Kidney epithelial cell (primary cell): ENCODE data around the gene GGA1. TPM values are rescaled to one million over a fixed set of nuclear protein-coding genes. Genes with fewer than 3 reads are reported as not detected.

ENCODE experiments used
- DNase-seq: peaks from one replicate; pipeline ENCODE4 v3.0.0-alpha.2; 2010; ENCODE audit warnings: low read depth
- H3K27me3 ChIP-seq: 2 replicates; pipeline ENCODE4 v1.6.0; 2011; ENCODE audit warnings: low read length; ENCODE audit not compliant: control insufficient read depth, insufficient read depth
- H3K36me3 ChIP-seq: 2 replicates; pipeline ENCODE4 v1.5.1; 2011; ENCODE audit warnings: low read length; ENCODE audit not compliant: control insufficient read depth, insufficient read depth
- H3K4me3 ChIP-seq: 2 replicates; pipeline ENCODE4 v1.5.1; 2011; ENCODE audit warnings: low read depth, mild to moderate bottlenecking, control low read depth, low read length
- total RNA-seq: library from RNA; depleted of rRNA; stranded (reverse); fragments of >200 nt; gene quantifications from 2 replicates; pipeline ENCODE4 v1.2.3, GENCODE V29; 2015
- TF ChIP-seq, protein P1 (sequence below): IDR thresholded peaks from 2 replicates; pipeline ENCODE4 v1.5.1; 2011; ENCODE audit warnings: mild to moderate bottlenecking, moderate library complexity, low read length, control low read depth, inconsistent platforms; ENCODE audit not compliant: insufficient read depth, poor library complexity, severe bottlenecking

GGA1 gene
- total RNA-seq, 1 donor from 2014 or later: 65.9 TPM

DNA sequence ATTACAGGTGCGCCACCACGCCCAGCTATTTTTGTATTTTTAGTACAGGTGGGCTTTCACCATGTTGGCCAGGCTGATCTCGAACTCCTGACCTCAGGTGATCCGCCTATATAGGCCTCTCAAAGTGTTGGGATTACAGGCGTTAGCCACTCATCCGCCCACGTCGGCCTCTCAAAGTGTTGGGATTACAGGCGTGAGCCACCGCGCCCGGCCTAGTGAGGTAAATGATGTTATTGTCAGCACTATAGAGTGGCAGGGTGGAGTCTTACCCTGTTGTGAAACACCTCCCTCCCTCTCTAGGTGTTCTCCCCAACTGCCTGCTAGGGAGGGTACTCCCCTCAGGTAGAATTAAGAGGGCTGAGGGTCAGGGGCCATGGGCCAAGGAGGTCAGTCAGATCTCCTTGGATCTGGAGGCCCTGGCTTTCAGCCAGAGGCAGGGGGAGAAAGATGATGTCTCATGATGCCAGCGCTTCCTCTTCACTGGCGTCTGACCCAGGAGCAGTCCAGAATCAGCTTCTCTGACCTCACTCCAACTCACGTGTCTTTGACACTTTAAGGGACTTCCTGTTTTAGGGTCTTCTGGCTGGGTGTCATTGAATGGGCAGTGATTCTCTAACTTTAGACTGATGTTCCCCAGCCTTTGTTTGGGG lies 2.0 kb downstream of the GGA1 start:
- DNase-seq: no peak
- Histone ChIP-seq H3K36me3 (peaks cover 2% of the 10 kb centered on the region), H3K27me3 (no peaks in the 10 kb centered on the region), H3K4me3 (no peak overlapping the region)
- TF ChIP-seq, protein P1, sequence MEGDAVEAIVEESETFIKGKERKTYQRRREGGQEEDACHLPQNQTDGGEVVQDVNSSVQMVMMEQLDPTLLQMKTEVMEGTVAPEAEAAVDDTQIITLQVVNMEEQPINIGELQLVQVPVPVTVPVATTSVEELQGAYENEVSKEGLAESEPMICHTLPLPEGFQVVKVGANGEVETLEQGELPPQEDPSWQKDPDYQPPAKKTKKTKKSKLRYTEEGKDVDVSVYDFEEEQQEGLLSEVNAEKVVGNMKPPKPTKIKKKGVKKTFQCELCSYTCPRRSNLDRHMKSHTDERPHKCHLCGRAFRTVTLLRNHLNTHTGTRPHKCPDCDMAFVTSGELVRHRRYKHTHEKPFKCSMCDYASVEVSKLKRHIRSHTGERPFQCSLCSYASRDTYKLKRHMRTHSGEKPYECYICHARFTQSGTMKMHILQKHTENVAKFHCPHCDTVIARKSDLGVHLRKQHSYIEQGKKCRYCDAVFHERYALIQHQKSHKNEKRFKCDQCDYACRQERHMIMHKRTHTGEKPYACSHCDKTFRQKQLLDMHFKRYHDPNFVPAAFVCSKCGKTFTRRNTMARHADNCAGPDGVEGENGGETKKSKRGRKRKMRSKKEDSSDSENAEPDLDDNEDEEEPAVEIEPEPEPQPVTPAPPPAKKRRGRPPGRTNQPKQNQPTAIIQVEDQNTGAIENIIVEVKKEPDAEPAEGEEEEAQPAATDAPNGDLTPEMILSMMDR: no peak

DNA sequence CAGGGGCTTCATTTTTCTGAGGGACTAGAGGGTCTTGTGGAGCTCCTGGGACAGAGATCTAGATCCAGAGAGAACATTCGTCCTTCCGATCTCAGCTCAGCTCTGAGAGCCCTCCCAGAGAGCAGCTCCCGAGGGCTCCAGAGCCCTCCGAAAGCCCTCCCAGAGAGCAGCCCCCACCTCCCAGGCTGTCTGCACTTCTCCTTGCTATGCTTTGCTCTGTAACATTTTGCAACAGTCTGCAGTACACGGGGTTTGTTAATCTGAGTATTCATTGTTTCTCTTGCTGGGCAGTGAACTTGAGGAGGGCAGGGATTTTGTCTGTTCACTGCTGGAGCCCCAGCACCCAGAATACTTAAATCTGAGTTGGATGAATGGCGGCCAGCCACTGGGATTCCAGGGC lies 2.6 kb downstream of the GGA1 start:
- Histone ChIP-seq H3K36me3 (peaks cover 2% of the 10 kb centered on the region), H3K27me3 (no peaks in the 10 kb centered on the region), H3K4me3 (no peak overlapping the region)
- TF ChIP-seq, protein P1: no peak
- no peak for DNase-seq

DNA sequence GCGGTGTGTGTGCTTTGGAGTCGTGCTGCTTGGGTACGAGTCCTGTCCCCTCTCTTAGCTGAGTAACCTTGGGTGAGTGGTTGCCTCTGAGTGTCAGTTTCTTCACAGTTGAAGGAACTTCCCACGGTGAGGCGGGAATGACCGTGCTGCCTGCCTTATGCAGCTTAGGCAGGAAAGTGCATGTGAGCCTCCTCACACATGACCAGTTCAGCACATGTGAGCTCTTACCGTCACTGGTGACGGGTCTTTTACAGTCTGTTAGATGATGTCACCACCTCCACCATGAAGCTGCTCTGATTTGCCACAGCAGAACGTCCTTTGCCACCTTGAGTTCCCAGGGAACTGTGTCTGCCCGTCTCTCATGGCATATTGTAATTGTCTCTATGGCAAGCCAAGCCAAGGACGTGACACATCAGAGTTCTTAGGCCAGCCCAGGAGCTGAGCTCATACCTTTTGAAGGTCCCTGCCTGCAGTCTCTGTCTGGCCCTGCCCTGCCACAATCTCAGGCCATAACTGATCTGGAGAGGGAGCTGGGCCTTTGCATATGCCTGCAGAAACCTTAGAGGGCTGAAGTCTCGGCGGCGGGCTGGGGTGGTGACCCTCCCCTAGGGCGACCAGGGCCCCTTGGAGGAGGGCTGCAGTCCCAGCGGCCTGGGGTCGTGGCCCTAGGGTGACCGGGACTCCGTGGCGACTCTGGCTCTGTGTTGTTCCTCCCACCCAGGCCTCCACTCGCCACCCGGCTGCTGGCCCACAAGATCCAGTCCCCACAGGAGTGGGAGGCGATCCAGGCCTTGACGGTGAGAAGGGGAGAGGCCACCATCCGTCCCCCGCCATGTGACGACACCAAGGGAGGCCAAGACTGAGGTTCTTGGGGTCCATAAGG lies 7.8 kb downstream of the GGA1 start:
- no peak overlapping the region for H3K4me3 ChIP-seq

DNA sequence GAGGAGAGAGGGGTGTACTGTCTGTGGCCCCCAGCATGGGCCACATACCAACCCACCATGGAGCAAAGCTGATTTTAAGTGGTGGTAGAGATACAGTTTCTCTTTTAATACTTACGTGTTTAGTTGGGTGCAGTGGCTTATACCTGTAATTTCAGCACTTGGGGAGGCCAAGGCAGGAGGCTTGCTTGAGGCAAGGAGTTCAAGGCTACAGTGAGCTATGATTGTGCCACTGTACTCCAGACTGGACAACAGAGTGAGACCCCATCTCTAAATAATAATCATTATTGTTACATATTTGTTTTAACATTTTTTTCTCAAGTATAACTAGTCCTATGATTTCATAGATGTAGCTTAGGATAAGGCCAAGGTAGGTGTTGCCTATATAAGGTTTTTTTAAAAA lies 8.8 kb downstream of the GGA1 start:
- no peak for DNase-seq
- Histone ChIP-seq H3K36me3 (peaks cover 4% of the 10 kb centered on the region), H3K27me3 (no peaks in the 10 kb centered on the region), H3K4me3 (no peak overlapping the region)
- TF ChIP-seq, protein P1: no peak

More for the DNA sequence above, 7.8 kb downstream of the GGA1 start:
- TF ChIP-seq, protein P1: no peak
- no peak for DNase-seq
- peaks cover 4% of the 10 kb centered on the region for H3K36me3 ChIP-seq
- H3K27me3 ChIP-seq: no peaks in the 10 kb centered on the region

DNA sequence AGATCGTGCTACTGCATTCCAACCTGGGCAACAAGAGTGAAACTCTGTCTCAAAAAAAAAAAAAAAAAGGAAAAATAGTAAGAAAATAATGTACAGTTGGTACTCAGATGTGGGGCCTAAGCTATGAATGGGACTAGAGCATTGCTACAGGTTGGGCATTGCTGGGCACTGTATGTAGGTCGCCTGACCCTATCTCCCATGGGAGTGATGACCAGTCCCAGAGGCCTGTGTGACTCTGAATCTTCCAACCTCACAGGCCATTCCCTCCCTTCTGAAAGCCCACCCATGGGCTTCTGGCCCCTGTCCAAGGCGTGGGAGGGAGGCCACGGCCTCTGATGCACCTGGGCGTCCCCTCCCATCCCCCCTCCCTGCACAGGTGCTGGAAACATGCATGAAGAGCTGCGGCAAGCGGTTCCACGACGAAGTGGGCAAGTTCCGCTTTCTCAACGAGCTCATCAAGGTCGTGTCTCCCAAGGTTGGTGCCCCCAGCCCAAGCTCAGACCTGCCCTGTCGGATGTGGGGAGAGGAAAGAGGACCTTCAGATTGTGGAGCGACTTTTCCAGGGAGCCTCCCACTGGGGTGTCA lies 9.5 kb downstream of the GGA1 start:
- peaks cover 4% of the 10 kb centered on the region for H3K36me3 ChIP-seq
- no peaks in the 10 kb centered on the region for H3K27me3 ChIP-seq
- TF ChIP-seq, protein P1: no peak
- DNase-seq: no peak
- H3K4me3 ChIP-seq: no peak overlapping the region
